ENCODE measurements around the gene TMPRSS11A.

GRCh38 chr4:67907650-67908049 is 55.6 kb downstream of the TMPRSS11A start:
- TF ChIP-seq CTCF (IDR thresholded peaks at IDR 0.05) (no peak), POLR2A (IDR thresholded peaks at IDR 0.05) (no peak)
